CMK (cell line): ENCODE results near the gene PTPRT.

ENCODE experiments used
- DNase-seq: peaks from one replicate; pipeline ENCODE4 v3.0.0-alpha.2; 2010; ENCODE audit warnings: low read depth

Gene PTPRT

DNA sequence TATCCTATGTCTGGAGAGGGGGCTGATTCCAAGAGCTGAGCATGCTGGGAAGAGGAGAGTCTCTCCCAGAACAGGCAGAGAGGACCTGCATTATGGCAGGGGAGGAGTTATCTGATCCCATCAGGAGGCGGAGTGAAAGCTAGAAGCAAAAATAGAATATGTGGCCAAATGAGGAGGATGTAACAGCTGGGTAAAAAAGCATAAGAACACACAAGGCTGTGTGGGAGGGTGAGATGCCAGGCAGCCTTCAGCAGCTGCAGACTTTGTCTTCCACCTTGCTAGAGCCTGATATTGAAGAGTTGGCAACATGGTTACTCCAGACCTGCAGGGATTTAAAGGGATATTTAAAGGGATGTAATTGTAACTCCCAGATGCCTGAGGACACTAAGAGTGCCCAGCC, 167.1 kb downstream of the PTPRT start:
- no peak for DNase-seq

DNA sequence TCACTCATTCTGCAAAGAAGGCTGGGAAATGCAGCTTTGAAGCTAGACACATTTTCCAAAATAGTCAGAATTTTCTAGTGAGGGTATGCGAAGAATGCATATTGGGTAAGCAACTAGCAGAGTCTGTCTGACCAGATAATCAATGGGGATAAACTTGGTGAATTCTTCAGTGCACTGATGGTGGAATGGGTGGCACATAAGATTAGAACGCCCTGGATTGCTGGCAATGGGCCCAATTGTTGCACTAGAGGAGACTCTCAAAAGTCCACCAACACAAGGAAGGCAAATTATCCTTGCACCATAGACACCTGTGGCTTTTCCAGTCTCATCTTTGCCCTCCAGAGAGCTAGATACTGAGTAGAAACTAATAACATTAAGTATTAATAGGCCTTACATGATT, 167.6 kb downstream of the PTPRT start:
- DNase-seq: no peak

DNA sequence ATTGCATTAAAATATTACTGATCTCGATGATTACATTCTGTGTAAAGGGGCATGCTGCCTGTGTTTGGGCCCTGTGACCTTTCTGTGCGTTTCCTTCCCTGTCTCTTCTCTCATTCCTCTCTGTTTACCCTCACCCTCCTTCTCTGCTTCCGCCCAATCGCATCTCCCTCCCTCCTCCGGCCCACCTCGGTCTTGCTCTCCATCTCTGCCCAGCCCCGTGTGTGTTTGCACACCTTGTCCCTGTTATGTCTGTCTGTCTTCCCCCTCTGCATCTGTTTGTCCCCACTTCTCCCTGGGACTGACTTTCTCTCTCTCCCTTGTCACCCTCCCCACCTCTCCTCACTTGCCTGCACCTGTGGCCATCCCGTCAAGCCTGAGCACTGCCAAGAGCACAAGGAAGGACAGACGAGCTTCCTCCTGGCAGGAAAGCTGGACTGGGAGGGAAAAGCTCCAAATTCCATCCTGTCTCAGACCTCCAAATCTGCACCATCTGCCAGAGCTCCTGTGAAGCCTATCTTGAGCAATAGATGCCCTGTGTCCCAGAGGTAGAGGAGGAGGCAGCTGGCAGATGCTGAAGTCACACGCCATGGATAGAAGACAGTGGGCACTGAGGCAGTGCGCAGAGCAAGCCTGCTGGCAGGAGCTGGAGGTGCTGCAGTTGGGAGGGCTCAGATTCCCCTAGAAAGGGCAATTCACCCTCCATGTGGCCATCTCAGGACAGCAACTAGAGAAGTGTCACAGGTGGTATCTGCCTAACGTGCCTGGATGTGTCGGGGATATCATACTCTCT, 172.3 kb downstream of the PTPRT start:
- no peak for DNase-seq

DNA sequence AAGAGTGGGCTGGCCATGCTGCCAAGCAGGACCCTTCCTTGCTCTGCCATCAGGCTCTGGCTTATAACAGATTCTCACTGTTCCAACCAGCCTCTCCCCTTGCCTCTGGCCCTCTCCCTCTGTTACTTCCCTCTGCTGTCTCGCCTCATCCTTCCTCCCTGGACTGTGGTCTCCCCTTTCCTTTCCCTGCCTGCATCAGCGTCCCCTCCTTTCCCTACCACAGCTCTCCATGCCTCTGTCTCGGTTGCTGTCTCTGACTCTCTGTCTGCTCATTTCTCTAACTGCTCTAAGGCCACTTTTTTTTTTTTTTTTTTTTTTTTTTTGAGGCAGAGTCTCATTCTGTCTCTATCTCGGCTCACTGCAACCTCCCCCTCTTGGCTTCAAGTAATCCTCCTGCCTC, 173.4 kb downstream of the PTPRT start:
- no peak for DNase-seq

GRCh38 chr20:43015566-43015965, 174.1 kb downstream of the PTPRT start:
- no peak for DNase-seq

- no peak for DNase-seq
Observed at GRCh38 chr20:43014206-43014605, 175.5 kb downstream of the PTPRT start.

DNA sequence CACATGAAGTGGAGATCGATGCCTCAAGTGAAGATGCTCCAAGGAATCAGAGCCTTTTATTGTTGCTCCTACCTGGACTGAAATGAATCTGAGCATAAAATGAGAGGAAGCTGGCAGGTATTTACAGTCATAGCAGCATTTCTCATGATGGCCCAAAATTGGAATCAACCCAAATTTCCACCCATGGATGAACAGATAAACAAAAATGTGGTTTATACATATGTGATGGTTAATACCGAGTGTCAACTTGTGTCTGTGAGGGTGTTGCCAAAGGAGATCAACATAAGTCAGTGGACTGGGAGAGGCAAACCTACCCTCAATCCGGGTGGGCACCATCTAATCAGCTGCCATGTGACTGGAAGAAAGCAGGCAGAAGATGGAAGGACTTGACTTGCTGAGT, 178.2 kb downstream of the PTPRT start:
- no peak for DNase-seq

DNA sequence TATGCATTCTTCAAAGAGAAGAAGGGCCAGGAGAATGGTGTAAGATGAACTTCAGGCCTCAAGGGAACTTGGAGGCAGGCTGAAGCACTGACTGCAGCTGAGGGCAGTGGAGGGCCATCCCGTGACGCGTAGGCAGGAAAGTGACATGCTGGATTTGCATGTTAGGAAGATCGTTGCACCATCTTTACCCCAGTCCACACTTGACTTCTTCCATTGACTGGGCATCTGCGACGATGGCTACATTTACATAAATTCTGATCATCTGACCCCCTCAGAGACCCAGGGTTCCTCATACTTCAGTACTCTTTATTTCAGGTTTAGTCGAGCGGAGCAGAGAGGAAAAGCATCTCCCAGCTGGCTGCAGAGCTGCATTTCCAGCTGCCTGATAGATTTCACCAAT, 180.2 kb downstream of the PTPRT start:
- no peak for DNase-seq

GRCh38 chr20:43007525-43007924, 182.2 kb downstream of the PTPRT start:
- DNase-seq: no peak

DNA sequence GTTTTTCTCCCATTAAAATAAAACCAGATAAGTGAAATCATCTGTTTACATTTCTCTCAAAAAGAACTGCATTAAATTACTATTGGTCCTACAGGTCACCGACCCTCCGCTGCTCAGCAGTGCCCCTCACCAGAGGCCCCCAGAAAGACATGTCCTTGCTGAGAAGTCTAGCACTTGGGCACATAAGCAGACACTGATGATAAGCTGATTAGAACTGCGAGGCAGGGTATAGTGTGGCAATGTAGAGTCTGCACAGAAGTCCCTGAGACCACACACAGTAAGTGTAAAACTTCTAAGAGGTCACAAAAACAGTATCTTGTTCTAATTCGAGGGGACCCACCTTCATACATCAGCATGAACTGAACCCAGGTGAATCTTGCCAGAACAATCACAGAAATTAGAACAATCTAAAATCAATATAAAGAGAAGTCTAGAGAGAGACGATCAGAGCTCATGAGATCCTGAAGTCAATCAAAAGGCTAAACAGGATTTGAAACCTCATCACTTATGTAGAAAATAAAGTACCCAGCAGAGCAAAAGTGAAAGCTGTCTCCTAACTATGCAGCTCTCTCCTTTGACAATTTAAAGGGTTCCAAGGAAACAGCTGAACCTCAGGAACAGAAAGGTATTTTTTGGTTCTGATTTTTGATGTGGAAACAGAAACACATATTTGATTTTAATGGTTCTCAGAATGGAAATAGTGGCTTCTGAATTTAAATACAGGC, 182.9 kb downstream of the PTPRT start:
- no peak for DNase-seq

- DNase-seq: no peak
Observed at GRCh38 chr20:43003318-43003944, 186.3 kb downstream of the PTPRT start.

DNA sequence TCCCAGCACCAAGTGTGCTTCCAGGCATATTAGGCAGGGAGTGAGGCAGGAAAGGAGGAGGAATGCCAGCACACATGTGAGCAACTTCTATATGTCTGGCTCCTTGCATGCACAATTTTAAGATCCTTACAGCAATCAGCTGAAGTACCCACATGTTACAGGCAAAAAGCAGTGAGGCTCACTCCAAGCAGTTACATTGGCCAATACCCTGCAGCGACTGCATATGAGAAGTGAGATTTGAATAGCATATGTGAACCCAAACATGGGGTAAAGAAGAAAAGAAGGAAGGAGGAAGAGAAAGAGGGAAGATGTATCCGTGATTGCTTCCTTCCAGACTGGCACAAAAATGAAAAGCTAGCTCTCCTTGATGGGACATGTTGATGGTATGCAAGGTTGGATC, 193.6 kb downstream of the PTPRT start:
- DNase-seq: no peak

GRCh38 chr20:42988319-42988718, 201.4 kb downstream of the PTPRT start:
- no peak for DNase-seq

DNA sequence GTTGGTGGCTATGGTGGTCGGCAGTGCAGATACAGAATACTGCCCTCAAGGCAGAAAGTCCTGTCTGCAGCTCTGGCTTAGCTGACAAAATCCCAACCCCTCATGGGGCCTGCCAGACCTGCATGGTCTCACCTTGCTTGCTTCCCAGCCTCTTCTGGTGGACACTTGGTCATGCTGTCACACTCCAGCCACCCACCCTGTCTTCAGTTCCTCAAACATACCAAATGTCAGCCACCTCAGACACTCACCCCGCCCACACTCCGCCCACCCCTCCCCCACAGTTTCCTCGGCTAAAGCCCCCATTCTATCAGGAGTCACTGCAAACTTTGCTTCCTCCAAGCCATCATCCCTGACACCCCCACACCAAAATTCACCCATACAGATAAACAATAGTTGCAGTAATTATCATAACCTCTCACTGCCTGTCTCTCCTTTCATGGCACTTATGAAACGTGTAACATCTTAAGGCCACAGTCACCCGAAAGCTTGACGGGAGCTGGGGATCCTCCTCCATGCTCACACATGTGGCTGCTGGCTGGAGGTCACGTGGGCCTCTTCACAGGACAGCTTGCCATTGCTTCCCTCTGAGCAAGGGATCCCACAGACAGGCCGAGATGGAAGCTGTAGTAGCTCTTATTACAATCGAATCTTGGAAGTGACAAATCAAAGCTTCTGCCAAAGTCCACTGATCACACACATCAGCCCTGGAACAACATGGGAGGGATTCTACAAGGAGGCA, 202.2 kb downstream of the PTPRT start:
- DNase-seq: no peak

DNA sequence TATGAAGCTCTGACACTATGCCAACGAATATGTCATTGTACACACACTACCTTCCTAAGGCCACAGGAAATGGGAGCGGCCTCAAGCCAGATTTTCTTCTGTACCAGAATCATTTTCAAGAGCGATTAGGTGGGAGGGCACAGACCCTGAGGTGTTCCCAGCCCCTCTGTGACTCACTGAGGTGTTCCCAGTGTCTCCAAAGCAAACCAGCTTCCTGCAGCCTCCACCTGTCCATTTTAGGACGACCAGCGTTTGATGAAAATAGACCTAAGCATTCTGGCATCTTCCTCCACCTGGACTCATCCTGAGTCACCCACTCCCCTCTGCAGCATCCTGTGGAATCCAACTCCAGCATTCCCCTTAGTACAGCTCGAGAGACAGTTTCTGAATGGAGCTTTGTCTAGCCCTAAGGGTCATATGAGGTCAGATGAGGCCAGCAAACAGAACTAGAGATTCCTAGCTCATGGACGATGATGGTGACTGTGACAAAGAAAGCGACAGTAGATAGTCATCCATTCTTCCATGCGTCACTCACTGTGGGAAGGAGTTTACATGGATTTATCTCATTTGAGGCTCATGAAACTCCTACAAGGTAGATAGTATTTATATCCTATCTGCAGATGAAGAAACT, 203.4 kb downstream of the PTPRT start:
- no peak for DNase-seq

DNA sequence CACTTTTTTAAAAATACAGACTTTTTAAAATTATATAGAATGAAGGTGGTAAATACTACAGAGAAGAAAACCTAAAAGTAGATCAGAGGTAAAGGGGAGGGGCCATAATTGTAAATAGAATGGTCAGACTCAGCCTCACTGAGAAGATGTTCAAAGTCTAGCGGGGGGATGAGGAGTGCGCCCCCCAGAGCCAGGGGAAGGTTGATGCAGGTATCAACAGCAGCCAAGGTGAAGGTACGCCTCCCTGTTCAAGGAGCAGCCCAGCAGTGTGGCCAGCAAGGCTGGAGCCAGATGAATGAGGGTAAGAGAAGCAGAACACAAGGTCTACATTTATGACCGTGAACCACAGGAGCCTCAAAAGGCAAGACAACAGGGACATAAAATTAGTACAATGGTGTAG, 204.1 kb downstream of the PTPRT start:
- DNase-seq: no peak

GRCh38 chr20:42982218-42982617, 207.5 kb downstream of the PTPRT start:
- no peak for DNase-seq

DNA sequence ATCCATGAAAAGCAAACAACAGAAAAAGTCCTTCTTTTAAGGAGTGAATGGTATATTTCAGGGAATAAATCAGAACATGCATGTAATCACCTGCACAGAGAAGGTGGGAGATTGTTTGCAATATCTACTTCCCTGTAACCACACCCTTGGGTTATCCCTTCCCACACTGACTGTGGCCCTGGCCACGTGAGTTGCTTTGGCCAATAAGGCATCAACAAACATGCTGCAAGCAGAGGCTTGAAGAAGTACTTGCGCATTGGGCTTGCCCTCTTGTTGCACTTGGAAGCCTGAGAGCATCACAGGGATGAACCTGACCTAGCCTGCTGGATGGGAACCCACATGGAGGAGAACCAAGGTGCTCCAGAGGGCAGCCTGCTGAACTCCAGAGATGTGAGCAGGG, 208.5 kb downstream of the PTPRT start:
- no peak for DNase-seq

GRCh38 chr20:42979720-42980119, 210.0 kb downstream of the PTPRT start:
- no peak for DNase-seq

GRCh38 chr20:42978184-42978974, 211.3 kb downstream of the PTPRT start:
- no peak for DNase-seq

GRCh38 chr20:42975974-42976373, 213.7 kb downstream of the PTPRT start:
- no peak for DNase-seq
